Prostate gland (tissue), 2 donors: ENCODE data around the gene NIT1.

Experiments used
- POLR2AphosphoS5 ChIP-seq: sonication (generic); formaldehyde crosslinking; IDR thresholded peaks from one replicate; pipeline ENCODE4 v1.6.1; 2017; ENCODE audit warnings: antibody characterized with exemption
- TF ChIP-seq, protein P1 (sequence below), 4 experiments: fragments of 200-600 bp in 2 of 4; fragments of 450-650 bp in 2 of 4; sonication (generic) in 2 of 4; IDR thresholded peaks; 1 replicate in 3 of 4; 2 replicates in 1 of 4; pipeline ENCODE4 v1.5.1; 2016 to 2019; ENCODE audit warnings: antibody characterized with exemption in 4 of 4, mild to moderate bottlenecking in 2 of 4, moderate library complexity in 2 of 4

DNA sequence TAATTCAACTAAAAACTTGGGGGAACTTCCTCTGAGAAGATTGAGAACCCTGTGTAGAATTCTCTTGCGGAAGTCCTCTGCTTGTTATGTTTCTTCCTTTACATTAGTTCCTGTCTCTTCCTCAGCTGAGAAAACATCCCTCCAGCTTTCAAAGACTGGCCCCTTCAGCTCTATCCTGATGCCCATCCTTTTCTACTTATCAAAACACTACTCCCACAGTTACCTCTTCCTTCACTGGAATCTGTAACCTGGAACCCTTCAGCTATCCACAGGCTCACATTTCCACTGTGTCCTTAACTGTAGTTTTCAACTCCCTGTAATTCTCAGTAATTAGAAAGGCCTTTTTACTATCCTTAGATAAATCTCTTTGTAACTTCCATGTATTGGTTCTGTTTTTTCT, 20.5 kb downstream of the NIT1 start:
- TF ChIP-seq, protein P1, sequence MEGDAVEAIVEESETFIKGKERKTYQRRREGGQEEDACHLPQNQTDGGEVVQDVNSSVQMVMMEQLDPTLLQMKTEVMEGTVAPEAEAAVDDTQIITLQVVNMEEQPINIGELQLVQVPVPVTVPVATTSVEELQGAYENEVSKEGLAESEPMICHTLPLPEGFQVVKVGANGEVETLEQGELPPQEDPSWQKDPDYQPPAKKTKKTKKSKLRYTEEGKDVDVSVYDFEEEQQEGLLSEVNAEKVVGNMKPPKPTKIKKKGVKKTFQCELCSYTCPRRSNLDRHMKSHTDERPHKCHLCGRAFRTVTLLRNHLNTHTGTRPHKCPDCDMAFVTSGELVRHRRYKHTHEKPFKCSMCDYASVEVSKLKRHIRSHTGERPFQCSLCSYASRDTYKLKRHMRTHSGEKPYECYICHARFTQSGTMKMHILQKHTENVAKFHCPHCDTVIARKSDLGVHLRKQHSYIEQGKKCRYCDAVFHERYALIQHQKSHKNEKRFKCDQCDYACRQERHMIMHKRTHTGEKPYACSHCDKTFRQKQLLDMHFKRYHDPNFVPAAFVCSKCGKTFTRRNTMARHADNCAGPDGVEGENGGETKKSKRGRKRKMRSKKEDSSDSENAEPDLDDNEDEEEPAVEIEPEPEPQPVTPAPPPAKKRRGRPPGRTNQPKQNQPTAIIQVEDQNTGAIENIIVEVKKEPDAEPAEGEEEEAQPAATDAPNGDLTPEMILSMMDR (IDR thresholded peaks at IDR 0.05), result no peak
- TF ChIP-seq POLR2AphosphoS5, result no peak
